NOMO-1 treated with DMSO at 0.1 percent for 48 hours (cell line): Measurements from ENCODE around the gene PLEKHD1.
A peak's percentile ranks its signal among the peaks of the same experiment; 100 is the strongest.

Source experiments
- DNase-seq: peaks from one replicate; lab custom pipeline; 2025; ENCODE audit not compliant: unreplicated experiment; lab: John Stamatoyannopoulos, UW

The PLEKHD1 gene

GRCh38 chr14:69518289-69519101 lies 34.0 kb downstream of the PLEKHD1 start:
- DNase-seq = no peak

- no peak for DNase-seq
Observed at GRCh38 chr14:69519204-69520100, 34.9 kb downstream of the PLEKHD1 start.

- DNase-seq = no peak
Observed at GRCh38 chr14:69522026-69522425, 37.5 kb downstream of the PLEKHD1 start.

GRCh38 chr14:69525896-69526295 lies 41.4 kb downstream of the PLEKHD1 start:
- no peak for DNase-seq

- DNase-seq = no peak
Observed at GRCh38 chr14:69527635-69528034, 43.1 kb downstream of the PLEKHD1 start.

- DNase-seq = no peak
Observed at GRCh38 chr14:69528143-69528542, 43.6 kb downstream of the PLEKHD1 start.

- DNase-seq = no peak
Observed at GRCh38 chr14:69528930-69529329, 44.4 kb downstream of the PLEKHD1 start.

- no peak for DNase-seq
Observed at GRCh38 chr14:69529563-69529962, 45.0 kb downstream of the PLEKHD1 start.

GRCh38 chr14:69530095-69530494 lies 45.6 kb downstream of the PLEKHD1 start:
- DNase-seq = no peak

- no peak for DNase-seq
Observed at GRCh38 chr14:69531135-69531534, 46.6 kb downstream of the PLEKHD1 start.

- DNase-seq = no peak
Observed at GRCh38 chr14:69532561-69533340, 48.2 kb downstream of the PLEKHD1 start.

GRCh38 chr14:69535230-69535848 lies 50.8 kb downstream of the PLEKHD1 start:
- DNase-seq = no peak

GRCh38 chr14:69536971-69537370 lies 52.4 kb downstream of the PLEKHD1 start:
- no peak for DNase-seq

- DNase-seq = no peak
Observed at GRCh38 chr14:69537900-69538299, 53.4 kb downstream of the PLEKHD1 start.

GRCh38 chr14:69538766-69539165 lies 54.2 kb downstream of the PLEKHD1 start:
- no peak for DNase-seq

- DNase-seq = peak; percentile 50
Observed at GRCh38 chr14:69539631-69540410, 55.3 kb downstream of the PLEKHD1 start.

GRCh38 chr14:69540654-69541335 lies 56.3 kb downstream of the PLEKHD1 start:
- peak; percentile 35 for DNase-seq

GRCh38 chr14:69542311-69542710 lies 57.8 kb downstream of the PLEKHD1 start:
- no peak for DNase-seq

GRCh38 chr14:69543341-69544115 lies 59.0 kb downstream of the PLEKHD1 start:
- DNase-seq = peak; percentile 85
